Limb (tissue), 2 donors: ENCODE results near the gene PINLYP.
"Not testable (repeated sequence)": the region's sequence is repeated elsewhere in the genome, so short reads cannot be mapped to it uniquely, and the experiment has no call there.

Source experiments
- DNase-seq, 2 donors: peaks; one replicate each; pipeline ENCODE4 v3.0.0-alpha.2; 2016; ENCODE audit errors: extremely low spot score in 2 of 2

PINLYP gene

DNA sequence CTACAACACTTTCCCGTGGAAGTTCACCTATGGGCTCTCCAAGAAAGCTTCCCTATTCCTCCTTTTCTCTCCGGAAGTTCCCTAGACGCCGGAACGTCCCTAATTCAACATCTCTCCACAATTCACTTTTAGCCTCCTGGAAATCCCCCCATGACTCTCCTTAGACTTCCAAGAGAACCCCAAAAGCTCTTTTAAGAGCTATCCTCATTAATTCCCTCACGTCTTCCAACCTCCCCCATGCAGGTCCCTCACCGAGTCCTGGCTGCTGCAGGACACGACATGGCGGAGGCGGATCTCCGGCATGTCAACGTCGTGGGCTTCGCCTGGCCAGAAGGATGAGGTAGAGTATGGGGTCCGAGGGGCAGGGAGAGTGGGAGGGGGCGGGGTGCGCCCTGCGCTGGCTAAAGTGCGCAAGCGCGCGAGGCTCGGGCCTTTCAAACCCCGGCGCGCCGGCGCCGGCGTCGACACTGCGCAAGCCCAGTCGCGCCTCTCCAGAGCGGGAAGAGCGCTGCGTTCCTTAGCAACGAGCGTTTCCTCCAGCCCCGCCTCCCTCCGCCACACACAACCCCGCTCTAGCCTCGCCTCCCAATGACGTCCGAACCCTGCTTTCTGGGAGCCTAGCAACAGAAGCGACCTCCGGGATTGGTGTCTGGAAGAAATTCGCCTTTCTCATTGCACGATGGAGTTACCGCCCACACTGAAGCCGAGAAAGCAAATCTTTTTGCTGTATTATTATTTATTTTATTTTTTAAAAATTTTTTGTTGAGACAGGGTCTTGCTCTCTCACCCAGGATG is at the start of gene PINLYP, which contains the start of gene XRCC1:
TSS of gene PINLYP (plus strand) at position 646 of the 795 bp plus-strand sequence. CDS start 1,391 bp downstream, outside the sequence.
TSS of gene XRCC1 (minus strand) at position 372 of the 795 bp plus-strand sequence. CDS start at position 303, 69 bp downstream.
- peak; percentile 98 to 99 for DNase-seq

- no peak for DNase-seq
Measured at GRCh38 chr19:43525836-43526771, 49.5 kb upstream of the PINLYP start.

DNA sequence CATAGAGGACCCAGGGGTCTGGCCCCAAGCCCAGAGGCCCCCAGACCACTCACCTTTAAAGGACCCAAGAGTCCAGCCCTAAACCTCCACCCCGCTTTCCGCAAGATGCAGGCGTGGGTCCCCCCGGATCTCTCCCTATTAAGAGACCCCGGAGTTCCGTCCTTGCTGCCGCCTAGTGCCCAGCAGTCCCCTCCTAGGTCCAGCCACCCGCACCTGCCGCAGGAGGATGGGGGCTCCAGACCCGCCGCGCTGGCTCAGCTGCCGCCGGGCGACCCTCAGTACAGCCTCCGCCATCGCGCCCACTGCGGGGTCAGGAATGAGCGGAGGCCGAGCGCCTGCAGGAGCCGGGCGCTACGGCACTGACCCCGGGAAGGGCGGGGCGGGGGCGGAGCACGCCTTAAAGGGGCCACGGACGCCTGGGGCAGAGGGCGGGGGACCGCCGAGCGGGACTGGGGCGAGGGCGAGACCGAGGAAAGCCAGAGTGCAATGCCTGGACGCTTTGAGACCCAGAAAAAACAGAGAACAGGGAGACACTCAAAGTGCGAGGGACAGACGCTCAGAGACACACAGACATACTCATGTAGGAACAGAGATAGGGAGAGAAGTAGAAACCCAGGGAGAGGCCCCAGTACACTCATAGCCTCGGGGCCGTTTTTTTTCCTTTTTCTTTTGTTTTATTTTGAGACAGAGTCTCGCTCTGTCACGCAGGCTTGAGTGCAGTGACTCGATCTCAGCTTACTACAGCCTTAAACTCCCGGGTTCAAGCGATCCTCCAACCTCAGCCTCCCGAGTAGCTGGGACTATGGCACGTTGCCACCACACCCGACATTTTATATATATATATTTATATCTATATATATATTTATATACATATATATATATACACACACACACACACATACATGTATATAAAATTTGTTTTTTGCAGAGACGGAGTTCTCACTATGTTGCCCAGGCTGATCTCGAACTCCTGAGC is 48.4 kb upstream of the PINLYP start, which contains the start of gene ETHE1:
TSS of gene ETHE1 (minus strand) at position 318 of the 976 bp plus-strand sequence. CDS start at position 294, 24 bp downstream.
- DNase-seq = peak; percentile 47 to 82

DNA sequence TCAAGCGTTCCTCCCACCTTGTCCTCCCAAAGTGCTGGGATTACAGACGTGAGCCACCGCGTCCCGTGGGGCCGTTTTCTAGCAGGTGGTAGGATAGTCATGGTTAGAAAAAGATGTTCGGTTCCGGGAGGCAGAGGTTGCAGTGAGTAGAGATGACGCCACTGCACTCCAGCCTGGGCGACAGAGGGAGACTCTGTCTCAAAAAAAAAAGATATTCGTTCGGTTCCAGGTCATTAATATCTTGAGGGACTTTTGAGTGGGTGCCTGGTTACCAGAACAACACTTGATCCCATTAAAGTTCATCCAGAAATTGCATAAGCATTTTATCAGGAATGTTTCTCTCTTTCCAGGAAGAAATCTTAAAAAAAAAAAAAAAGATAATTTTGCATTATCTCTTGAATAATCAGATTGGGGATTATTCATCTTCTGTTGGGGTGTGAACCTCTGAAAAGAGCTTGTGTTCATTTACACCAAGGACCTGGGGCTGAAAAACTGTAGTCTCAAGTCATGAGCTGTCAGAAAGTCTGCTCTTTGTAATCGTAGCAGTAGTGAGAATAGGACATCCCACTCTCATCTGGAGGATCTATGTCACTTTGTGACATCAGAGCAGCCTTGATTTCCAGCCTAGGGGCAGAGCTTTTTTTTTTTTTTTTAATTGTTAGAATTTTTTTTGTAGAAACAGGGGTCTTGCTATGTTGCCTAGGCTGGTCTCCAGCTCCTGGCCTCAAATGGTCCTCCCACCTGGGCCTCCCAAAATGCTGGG is 47.6 kb upstream of the PINLYP start:
- no peak for DNase-seq

DNA sequence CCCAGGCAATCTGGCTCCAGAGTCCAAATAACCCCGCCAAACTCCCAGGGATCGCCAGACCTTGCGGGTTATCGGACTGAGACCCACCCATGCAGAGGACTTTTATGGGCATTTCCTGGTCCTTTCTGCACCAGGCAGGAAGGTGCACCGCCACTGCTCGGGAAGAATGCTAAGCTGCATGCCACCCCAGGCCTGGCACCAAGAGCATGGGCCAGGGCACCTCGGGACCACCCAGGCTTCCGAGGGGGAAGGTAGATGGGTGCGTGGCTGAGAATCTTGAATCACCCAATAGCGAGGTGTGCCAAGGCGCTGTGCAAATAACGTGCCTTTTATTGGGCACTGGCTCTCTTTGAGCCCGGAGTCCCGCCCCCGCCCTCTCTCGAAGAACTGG is 43.0 kb upstream of the PINLYP start:
- no peak for DNase-seq

DNA sequence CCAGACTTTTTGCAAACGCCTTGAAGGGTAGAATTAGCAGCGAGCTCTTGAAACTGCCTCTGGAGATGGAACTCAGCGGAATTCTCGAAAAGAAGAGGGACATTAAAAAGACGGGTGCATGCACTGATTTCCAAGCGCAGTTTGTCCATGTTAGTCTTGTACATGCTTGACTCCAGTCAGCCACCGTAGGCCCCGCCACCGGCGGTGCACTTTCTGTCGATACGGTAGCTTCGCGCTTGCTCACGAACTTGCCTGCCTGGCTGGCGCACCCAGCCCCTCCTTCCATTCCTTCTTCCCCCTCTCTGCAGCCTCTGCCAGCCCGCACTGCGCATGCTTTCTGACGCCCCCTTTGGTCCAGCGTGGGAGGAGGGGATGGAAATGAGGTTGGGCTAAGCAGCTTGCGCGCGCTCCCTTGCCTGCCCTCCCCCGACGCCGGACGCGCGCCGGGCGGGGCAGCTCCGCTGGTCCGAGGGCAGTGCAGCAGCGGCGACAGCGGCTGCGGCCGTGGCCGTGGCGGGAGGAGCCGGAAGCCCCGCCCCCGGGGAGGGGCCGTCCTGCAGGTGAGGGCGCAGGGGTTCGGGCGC is 42.5 kb upstream of the PINLYP start, which contains the start of gene ZNF575:
TSS of gene ZNF575 (plus strand) at position 227 of the 584 bp plus-strand sequence. CDS start 1,235 bp downstream, outside the sequence.
- DNase-seq = peak; percentile 94 to 96

DNA sequence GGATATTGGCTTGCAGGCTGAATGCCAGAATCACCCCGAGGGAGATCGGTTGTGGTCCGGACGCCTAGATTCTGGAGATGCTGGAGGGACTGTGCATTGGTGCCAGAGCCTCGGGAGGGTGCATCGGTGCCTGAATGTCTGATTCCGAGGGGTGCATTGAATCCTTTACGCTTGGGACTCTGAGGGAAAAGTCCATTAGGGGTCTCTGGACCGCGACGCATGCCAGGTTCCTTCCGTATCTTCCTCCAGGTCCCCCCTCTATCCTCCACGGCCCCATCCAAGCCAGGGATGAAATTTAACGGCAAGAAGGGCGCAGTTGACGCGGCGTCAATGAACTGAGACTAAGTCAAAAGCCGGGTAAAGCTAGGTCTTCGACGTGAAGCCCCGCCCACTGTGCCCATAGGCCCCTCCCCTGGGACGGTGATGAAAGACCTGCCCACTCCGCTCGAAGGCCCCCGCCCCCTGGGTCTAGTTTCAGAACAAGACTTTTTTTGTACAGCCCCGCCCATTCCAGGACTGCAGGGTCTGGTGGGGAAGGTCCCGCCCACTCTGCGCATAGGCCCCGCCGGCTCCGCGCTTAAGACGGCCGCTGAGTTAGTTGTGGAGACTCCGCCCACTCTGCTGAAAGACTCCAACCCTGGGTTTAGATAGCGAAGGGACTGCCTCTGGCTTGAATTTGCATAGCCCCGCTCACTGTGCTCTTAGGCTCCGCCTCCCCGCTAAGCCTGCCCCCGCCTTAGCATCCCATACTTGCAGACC is 41.9 kb upstream of the PINLYP start:
- DNase-seq = peak; percentile 97 to 99

GRCh38 chr19:43534305-43534815 is 41.2 kb upstream of the PINLYP start:
- no peak for DNase-seq

- peak; percentile 60 to 76 for DNase-seq
Measured at GRCh38 chr19:43534816-43535761, 40.5 kb upstream of the PINLYP start.

- DNase-seq = no peak
Measured at GRCh38 chr19:43538922-43539321, 36.7 kb upstream of the PINLYP start.

DNA sequence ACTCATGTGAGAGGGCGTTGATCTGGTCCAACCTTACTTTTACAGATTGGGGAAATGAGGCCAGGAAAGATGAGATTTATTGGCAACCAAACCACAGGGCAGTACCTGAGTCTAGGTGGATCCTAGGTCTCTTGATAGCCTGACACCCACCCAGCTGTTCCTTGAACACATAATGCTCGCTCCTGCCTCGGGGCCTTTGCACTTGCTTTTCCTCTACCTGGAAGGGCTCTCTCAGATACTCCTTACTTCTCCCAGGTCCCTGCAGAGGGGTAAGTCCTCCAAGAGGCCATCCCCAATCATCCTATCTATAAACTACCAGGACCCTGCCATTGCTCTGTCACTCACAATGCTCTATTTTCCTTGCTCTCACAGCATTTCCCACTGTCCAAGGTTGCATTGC is 35.2 kb upstream of the PINLYP start:
- no peak for DNase-seq

- no peak for DNase-seq
Measured at GRCh38 chr19:43541920-43542650, 33.5 kb upstream of the PINLYP start.

- DNase-seq = no peak
Measured at GRCh38 chr19:43544077-43544476, 31.5 kb upstream of the PINLYP start.

DNA sequence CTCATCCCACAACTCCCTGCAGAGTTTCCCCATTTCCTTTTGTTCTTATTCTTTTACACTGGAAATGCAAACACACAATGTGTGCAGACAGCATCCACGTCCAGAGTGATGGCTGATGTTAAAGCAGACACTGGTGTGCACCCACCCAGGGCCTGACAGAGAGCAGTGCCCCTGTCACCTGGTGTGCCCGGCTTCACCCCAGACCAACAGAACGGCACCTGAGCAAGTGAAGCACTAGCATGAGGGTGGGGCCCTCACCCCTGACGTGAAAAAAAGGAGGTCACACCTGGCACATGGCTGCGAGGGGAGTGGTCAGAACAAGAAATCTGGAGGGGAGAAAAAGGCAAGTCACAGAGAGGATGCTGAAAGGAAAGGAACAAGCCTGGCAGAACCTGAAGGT is 30.3 kb upstream of the PINLYP start:
- DNase-seq = no peak

DNA sequence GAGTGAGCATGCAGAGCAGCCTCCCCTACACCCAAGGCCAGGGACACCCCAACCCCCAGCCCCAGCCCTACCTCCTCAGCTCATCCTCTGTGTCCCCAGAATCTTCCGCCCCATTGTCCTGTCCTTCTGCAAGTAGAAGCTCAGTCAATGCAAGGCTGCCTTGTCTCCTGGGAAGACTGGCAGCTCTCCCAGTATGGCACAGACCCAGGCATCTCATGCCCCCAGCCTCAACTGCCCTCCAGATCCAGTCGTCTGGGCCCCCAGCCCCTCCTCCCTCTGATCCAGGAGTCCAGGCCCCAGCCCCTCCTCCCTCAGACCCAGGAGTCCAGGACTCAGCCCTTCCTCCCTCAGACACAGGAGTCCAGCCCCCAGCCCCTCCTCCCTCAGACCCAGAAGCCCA is 29.6 kb upstream of the PINLYP start:
- DNase-seq = no peak

DNA sequence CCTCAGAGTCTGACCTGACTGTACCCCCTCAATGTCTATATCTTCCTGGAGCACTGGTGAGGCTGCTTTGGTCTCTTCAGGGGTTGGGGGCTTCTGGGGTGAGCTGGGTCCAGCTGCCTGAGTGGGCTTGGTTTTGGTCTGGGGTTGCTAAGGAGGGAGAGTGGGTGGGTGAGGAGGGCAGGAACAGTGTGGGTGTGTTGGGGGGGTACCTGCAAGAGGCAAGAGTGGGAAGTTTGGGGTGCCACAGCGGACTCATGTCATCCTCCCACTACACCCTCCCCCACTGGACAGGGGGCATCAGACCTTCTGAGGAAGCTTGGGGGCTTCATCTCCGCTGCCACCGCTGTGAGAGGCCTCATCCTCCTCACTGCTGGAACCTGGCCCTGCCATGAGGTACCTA is 29.0 kb upstream of the PINLYP start:
- no peak for DNase-seq

DNA sequence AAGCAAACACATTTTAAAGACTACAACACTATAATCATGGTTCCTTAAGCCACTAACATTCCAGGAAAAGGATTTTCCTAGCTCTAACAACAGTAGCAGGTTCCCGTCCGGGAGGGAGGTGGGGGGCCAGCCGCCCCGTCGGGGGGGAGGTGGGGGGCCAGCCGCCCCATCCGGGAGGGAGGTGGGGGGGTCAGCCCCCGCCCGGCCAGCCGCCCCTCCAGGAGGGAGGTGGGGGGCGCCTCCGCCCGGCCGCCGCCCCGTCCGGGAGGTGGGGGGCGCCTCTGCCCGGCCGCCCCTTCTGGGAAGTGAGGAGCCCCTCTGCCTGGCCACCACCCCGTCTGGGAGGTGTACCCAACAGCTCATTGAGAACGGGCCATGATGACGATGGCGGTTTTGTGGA is 27.7 kb upstream of the PINLYP start:
- DNase-seq = not testable (repeated sequence)
